Osteoblast (primary cell): ENCODE measurements around the gene EXOC3L4. TPM values are rescaled to one million over a fixed set of nuclear protein-coding genes. Genes with fewer than 3 reads are reported as not detected.

Experiments
- DNase-seq: peaks from one replicate; pipeline ENCODE4 v3.0.0; 2011; ENCODE audit warnings: low spot score, mixed read lengths; ENCODE audit not compliant: insufficient read length; ENCODE audit errors: missing footprints
- H2AFZ ChIP-seq: 2 replicates; pipeline ENCODE4 v1.6.0; 2011; ENCODE audit warnings: mild to moderate bottlenecking, low read length
- H3K27ac ChIP-seq: 2 replicates; pipeline ENCODE4 v1.5.1; 2011; ENCODE audit warnings: mild to moderate bottlenecking, low read depth, low read length, moderate library complexity
- H3K27me3 ChIP-seq: 2 replicates; pipeline ENCODE4 v1.6.0; 2012; ENCODE audit warnings: mild to moderate bottlenecking, control low read depth, inconsistent platforms, low read length, moderate library complexity; ENCODE audit not compliant: insufficient read depth
- H3K36me3 ChIP-seq: 2 replicates; pipeline ENCODE4 v1.5.1; 2011; ENCODE audit warnings: mild to moderate bottlenecking, low read length, control low read depth, moderate library complexity; ENCODE audit not compliant: insufficient read depth
- H3K4me1 ChIP-seq: 2 replicates; pipeline ENCODE4 v1.5.1; 2011; ENCODE audit warnings: mild to moderate bottlenecking, low read length, control low read depth, moderate library complexity; ENCODE audit not compliant: insufficient read depth
- H3K4me2 ChIP-seq: 2 replicates; pipeline ENCODE4 v1.6.0; 2011; ENCODE audit warnings: mild to moderate bottlenecking, low read length; ENCODE audit not compliant: insufficient read depth
- H3K4me3 ChIP-seq: fragments of 200-600 bp; sonication (generic); 3 replicates; pipeline ENCODE4 v1.5.1; 2012; ENCODE audit warnings: mild to moderate bottlenecking, low read length, inconsistent platforms; ENCODE audit not compliant: insufficient read depth
- H3K79me2 ChIP-seq: 2 replicates; pipeline ENCODE4 v1.6.0; 2012; ENCODE audit warnings: mild to moderate bottlenecking, low read length, control low read depth, inconsistent platforms; ENCODE audit not compliant: insufficient read depth
- H3K9me3 ChIP-seq: 2 replicates; pipeline ENCODE4 v1.5.1; 2011; ENCODE audit warnings: low read depth, low read length, control low read depth
- H4K20me1 ChIP-seq: 2 replicates; pipeline ENCODE4 v1.6.0; 2012; ENCODE audit warnings: mild to moderate bottlenecking, low read length, control low read depth; ENCODE audit not compliant: insufficient read depth
- CTCF ChIP-seq: IDR thresholded peaks from 2 replicates; pipeline ENCODE4 v1.5.1; 2011; ENCODE audit warnings: mild to moderate bottlenecking, low read depth, low read length, moderate library complexity; ENCODE audit errors: extremely low read depth
- total RNA-seq: library from RNA; depleted of rRNA; stranded (reverse); fragments of >200 nt; gene quantifications from 2 replicates; pipeline ENCODE4 v1.2.3, GENCODE V29; 2012

The EXOC3L4 gene
- total RNA-seq, 1 donor, result not detected

- H3K9me3 ChIP-seq, result no peaks in the 10 kb centered on the region
- H3K4me1 ChIP-seq, result peaks cover 16% of the 10 kb centered on the region
- no peak overlapping the region for H3K4me3 ChIP-seq
- no peaks in the 10 kb centered on the region for H4K20me1 ChIP-seq
- no peak for DNase-seq
- no peak for TF ChIP-seq CTCF
- H3K79me2 ChIP-seq, result no peaks in the 10 kb centered on the region
- H3K4me2 ChIP-seq, result no peak overlapping the region
- H3K27ac ChIP-seq, result no peak overlapping the region
- H2AFZ ChIP-seq, result no peak overlapping the region
- H3K27me3 ChIP-seq, result peaks cover 18% of the 10 kb centered on the region
- no peaks in the 10 kb centered on the region for H3K36me3 ChIP-seq
These were observed 13.6 kb downstream of the EXOC3L4 start for GRCh38 chr14:103107941-103108748.

- Histone ChIP-seq H3K4me1 (peaks cover 16% of the 10 kb centered on the region), H3K4me2 (no peak overlapping the region), H3K4me3 (no peak overlapping the region), H3K79me2 (no peaks in the 10 kb centered on the region), H3K9me3 (no peaks in the 10 kb centered on the region), H3K36me3 (no peaks in the 10 kb centered on the region), H3K27ac (no peak overlapping the region), H2AFZ (no peak overlapping the region), H3K27me3 (peaks cover 12% of the 10 kb centered on the region), H4K20me1 (no peaks in the 10 kb centered on the region)
- DNase-seq, result peak; percentile 97
- no peak for TF ChIP-seq CTCF
These were observed 14.3 kb downstream of the EXOC3L4 start for GRCh38 chr14:103108749-103109207.

- Histone ChIP-seq H3K36me3 (no peaks in the 10 kb centered on the region), H3K79me2 (no peaks in the 10 kb centered on the region), H3K4me2 (peak overlapping the region; percentile 71), H3K9me3 (no peaks in the 10 kb centered on the region), H2AFZ (peak overlapping the region; percentile 56), H3K4me1 (peaks cover 17% of the 10 kb centered on the region), H3K4me3 (peak overlapping the region; percentile 16), H3K27me3 (peaks cover 2% of the 10 kb centered on the region), H4K20me1 (no peaks in the 10 kb centered on the region), H3K27ac (peak overlapping the region; percentile 65)
- DNase-seq, result peak; percentile 98
- TF ChIP-seq CTCF, result no peak
These were observed 15.3 kb downstream of the EXOC3L4 start for GRCh38 chr14:103109535-103110441.
